NB4 (cell line): ENCODE data around the gene AZIN2.

Experiments
- DNase-seq: peaks from one replicate; pipeline ENCODE4 v3.0.0; 2010; ENCODE audit warnings: low read depth
- H3K4me3 ChIP-seq: one replicate; pipeline ENCODE4 v1.5.1; 2011; ENCODE audit warnings: mild to moderate bottlenecking, low read depth, low read length, moderate library complexity
- MYC ChIP-seq: IDR thresholded peaks from 2 replicates; pipeline ENCODE4 v1.6.1; 2011; ENCODE audit warnings: low read depth, low read length
- POLR2A ChIP-seq: IDR thresholded peaks from 2 replicates; pipeline ENCODE4 v1.6.1; 2011; ENCODE audit warnings: mild to moderate bottlenecking; ENCODE audit not compliant: insufficient read length; ENCODE audit errors: extremely low read depth
- TF ChIP-seq, protein P1 (sequence below): IDR thresholded peaks from 2 replicates; pipeline ENCODE4 v1.6.1; 2011; ENCODE audit warnings: low read depth, low read length
- TF ChIP-seq, protein P2 (sequence below): IDR thresholded peaks from one replicate; pipeline ENCODE4 v1.5.1; 2012; ENCODE audit warnings: low read depth, low read length

The AZIN2 gene

DNA sequence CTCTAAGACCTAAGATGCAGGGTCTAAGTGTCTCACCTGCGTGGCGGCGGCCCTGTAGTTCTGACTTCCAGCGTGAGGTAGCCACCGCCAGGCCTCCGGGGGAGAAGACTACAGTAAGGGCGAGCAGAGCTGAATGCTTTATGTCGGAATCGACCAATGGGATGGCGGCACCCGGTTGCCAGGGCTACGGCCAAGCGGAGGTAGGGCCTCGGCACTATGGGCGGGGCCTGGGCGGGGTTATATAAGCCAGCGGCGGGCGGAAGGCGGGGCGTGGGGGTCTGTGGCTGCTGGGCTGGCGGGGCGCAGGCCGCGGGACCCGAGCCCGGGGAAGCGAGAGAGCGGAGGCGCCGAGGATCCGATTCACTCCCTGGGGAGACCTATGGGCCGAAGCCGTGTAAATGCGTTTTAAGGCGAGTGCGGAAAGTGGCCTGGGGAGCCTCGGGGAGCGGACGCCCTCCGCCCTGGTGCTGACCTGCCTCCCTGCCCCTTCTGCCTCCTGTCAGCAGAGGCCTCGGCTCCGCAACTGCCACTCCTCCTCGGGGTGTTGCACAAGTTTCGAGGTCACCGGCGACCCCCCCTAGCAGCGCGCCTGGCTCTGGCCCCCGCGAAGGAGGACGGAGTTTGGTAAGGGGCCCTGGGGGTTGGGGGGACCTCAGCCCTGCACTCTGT lies at the start of gene AZIN2:
AZIN2 (plus strand) TSS at position 269 of the 669 bp plus-strand sequence. CDS start 1,097 bp downstream, outside the sequence.
- peak within 1 kb of the TSS; percentile 60 for H3K4me3 ChIP-seq
- TF ChIP-seq POLR2A (peak; percentile 74), MYC (no peak; the same call in 1 of the 2 replicates)
- TF ChIP-seq, protein P1, sequence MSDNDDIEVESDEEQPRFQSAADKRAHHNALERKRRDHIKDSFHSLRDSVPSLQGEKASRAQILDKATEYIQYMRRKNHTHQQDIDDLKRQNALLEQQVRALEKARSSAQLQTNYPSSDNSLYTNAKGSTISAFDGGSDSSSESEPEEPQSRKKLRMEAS = peak; percentile 34; the same call in 1 of the 2 replicates
- peak; percentile 92 for DNase-seq

GRCh38 chr1:33031506-33031905 lies 49.4 kb upstream of the AZIN2 start:
- TF ChIP-seq POLR2A (no peak), MYC (no peak)
- TF ChIP-seq, protein P2, sequence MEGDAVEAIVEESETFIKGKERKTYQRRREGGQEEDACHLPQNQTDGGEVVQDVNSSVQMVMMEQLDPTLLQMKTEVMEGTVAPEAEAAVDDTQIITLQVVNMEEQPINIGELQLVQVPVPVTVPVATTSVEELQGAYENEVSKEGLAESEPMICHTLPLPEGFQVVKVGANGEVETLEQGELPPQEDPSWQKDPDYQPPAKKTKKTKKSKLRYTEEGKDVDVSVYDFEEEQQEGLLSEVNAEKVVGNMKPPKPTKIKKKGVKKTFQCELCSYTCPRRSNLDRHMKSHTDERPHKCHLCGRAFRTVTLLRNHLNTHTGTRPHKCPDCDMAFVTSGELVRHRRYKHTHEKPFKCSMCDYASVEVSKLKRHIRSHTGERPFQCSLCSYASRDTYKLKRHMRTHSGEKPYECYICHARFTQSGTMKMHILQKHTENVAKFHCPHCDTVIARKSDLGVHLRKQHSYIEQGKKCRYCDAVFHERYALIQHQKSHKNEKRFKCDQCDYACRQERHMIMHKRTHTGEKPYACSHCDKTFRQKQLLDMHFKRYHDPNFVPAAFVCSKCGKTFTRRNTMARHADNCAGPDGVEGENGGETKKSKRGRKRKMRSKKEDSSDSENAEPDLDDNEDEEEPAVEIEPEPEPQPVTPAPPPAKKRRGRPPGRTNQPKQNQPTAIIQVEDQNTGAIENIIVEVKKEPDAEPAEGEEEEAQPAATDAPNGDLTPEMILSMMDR = no peak
- TF ChIP-seq, protein P1 = no peak
- H3K4me3 ChIP-seq = peak overlapping the region; percentile 59
- DNase-seq = peak; percentile 82

DNA sequence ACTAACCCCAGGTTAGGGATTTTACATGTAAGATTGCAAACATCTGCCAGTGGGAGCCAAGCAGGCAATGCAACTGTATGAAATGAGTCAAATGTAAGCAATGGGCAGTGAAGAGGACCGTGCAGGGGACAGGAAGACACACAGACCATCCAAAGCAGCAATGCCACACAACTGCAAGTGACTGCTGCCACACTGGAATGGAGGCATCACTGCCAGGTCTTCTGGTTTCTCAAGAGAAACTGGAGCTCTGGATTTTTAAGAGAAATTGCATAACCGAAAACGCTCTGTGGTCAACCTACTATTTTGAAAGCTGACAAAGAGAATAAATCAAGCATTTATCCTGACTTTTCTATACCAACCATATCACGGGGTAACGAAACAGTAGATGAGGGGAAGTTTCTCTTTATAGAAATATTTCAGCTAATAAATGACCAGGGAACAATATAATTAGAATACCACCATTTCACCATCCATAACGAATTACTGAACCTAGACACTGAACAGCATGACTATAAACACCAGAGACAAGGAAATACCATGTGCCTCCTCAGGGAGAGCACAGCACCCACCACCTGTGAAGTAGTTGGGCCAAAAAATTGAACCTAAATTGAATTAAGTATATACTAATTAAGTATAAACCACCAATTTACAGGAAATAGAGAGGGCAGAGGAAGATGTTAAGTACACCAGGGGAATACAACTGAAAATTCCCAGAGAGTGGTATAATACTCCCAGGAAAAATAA lies 48.7 kb upstream of the AZIN2 start:
- DNase-seq = peak; percentile 87
- peak overlapping the region; percentile 59 for H3K4me3 ChIP-seq
- no peak for TF ChIP-seq MYC
- TF ChIP-seq, protein P1 = peak; percentile 68; the same call in 1 of the 2 replicates
- TF ChIP-seq POLR2A = no peak
- TF ChIP-seq, protein P2 = no peak

DNA sequence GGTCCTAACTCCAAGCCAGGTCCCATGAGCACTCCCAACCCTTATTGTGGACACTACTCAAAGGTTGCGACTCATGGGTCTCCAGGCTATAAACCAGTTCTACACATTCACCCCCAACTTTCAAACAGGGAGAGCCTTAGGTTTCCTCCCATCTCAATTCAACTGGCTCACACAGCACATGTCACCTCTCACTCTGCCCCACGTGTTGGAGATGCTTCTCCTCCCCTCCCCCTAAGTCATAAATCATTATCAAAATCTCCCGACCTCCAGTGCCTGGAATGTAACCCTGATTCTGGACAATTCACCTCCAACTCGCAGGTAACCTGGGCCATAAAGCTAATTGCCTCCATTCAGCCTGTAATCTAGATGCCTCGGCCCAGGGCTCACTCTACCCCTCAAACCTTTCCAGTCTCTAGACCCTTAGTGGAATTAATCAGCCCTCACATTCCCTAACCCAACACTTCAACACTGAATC lies 44.9 kb upstream of the AZIN2 start:
- peak overlapping the region; percentile 76 for H3K4me3 ChIP-seq
- TF ChIP-seq POLR2A = no peak
- TF ChIP-seq, protein P2 = no peak
- TF ChIP-seq, protein P1 = peak; percentile 97
- TF ChIP-seq MYC = peak; percentile 96
- DNase-seq = peak; percentile 59

- TF ChIP-seq, protein P2 = no peak
- TF ChIP-seq, protein P1 = peak; percentile 91
- TF ChIP-seq POLR2A (peak; percentile 74), MYC (peak; percentile 74)
- H3K4me3 ChIP-seq = peak within 1 kb of the TSS; percentile 76
Measured at GRCh38 chr1:33036526-33037503, 44.1 kb upstream of the AZIN2 start, which contains the start of gene AK2. TSS of gene AK2 (minus strand) at chr1:33036883. CDS start at chr1:33036828, 55 bp downstream.

More at GRCh38 chr1:33036526-33037503, 44.1 kb upstream of the AZIN2 start, which contains the start of gene AK2:
- DNase-seq = peak; percentile 99
